NCI-H748 (cell line): ENCODE measurements around the gene TMEM87A.

Experiments
- DNase-seq: peaks from one replicate; lab custom pipeline; 2025; ENCODE audit not compliant: unreplicated experiment; lab: John Stamatoyannopoulos, UW

The TMEM87A gene

DNA sequence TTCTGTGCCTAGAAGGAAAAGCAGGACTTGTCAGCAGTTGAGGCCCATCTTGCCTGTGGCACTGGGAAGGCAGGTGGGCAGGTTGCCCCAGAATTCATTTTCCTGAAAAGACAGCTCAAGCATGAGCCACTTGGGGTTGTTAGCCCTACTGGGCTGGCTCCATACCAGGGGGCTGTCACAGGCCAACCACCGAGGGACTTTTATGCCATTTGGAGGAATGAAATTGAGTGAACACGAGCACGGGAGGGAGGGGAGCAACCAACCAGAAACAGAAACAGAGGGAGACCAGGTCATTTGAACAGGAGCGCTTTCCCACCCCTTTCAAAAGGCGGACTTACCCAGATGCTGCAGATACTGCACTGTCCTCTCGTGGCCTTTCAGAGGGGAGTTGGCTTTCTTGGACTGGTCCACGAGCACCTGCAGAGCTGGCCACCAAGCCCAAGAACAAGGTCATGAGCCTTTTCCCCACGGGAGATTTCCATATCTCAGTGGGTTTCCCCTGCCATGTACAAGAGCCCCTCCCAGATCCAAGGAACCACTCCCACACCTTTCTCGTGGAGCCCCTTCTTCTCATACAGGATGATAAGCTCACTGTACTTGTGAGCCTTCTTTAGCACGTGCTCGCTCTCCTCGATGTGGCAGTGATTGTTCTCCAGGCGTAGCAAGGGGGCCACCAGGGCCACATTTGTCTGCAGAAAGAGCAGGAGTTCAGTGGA, 106.8 kb downstream of the TMEM87A start:
- no peak for DNase-seq

DNA sequence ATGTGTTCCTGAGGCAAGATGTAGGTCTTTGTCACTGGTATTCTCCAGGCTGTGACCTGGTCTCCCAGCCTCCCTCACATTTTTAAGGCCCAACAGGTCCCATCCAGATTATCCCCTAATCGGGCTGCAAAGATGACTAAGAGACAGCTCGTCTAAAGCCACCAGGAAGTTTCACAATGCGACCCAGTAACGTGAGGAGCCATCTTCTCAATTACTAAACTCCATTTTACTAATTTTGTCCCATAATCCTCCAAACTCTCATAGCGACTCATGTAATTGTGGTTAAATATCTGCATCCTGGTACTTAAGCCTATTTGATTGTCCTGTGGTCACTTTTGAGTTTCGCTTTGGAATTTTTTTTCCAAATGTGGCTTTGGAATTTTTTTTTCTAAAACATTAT, 108.1 kb downstream of the TMEM87A start:
- no peak for DNase-seq

DNA sequence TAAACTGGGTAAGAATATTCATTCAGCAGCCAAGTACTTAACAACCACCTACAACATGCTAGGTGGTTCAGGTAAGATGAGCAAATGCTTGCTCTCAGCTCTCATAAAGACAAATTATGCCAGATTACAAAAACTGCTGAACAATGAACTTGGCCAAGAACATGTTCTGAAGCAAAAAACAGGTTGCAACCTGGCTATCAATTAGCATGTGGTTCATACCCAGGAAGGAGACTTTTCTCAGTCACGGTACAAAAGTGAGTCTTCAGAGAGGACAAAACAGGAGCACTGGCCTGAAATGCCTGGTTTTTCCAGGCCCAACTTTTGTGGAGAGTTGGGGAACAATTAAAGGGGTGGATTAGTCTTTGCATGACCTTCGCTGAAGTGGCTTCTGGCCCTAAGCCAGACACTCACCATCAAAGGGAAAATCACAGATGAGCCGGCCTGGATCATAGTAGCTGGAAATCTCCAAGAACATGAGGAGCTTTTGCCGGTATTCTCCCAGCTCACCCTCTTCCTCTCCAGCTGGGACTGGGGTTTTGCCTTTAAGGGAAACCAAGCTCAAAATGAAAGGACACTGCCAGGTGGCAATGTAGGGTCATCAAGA, 109.2 kb downstream of the TMEM87A start:
- no peak for DNase-seq

DNA sequence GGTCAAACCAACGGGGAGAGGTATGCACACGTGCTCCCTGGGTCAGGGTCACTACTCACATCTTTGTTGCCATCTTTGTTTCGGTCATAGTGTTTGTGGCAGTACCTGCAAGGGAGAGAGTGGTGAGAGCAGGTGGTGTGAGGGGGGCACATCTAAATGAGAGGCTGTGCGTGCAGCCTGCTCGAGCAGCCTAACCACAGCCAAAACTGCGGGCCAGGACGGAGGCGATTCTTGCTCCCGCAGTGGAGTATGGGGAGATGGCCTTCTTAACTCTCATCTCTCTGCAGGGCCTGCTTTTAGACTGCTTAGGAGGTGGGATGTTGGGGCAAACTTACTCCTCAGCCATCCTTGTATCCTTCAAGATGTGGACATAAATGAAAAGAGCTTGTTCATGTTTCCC, 109.9 kb downstream of the TMEM87A start:
- DNase-seq: no peak
